ENCODE results near the gene PTPRN2. TPM values are rescaled to one million over a fixed set of nuclear protein-coding genes. Genes with fewer than 3 reads are reported as not detected.

Gene PTPRN2
- total RNA-seq, 1 experiment from 2014 or later: 0.11 TPM

DNA sequence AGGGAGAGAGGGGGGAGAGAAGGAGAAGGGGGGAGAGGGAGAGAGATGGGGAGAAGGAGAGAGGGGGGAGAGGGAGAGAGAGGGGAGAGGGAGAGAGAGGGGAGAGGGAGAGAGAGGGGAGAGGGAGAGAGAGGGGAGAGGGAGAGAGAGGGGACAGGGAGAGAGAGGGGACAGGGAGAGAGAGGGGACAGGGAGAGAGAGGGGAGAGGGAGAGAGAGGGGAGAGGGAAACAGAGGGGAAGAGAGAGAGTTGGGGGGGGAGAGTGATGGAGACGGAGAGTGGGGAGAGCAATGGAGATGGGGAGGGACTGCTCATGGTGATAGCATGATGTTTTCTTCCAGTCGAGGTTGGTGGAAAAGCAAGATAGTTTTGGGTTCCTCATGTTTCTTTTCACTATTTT lies 1078.4 kb downstream of the PTPRN2 start:
- ChIA-PET POLR2A (ENCODE audit: low non-redundant PET) (no interaction called here), CTCF (no interaction called here)
- H3K27ac ChIP-seq (ENCODE audit: low read depth, low read length, poor library complexity, severe bottlenecking): no peak overlapping the region
- H3K36me3 ChIP-seq (ENCODE audit: insufficient read depth, low read length, poor library complexity, severe bottlenecking): no peaks in the 10 kb centered on the region
- no peak for DNase-seq (ENCODE audit: low spot score)
- TF ChIP-seq, protein P1, sequence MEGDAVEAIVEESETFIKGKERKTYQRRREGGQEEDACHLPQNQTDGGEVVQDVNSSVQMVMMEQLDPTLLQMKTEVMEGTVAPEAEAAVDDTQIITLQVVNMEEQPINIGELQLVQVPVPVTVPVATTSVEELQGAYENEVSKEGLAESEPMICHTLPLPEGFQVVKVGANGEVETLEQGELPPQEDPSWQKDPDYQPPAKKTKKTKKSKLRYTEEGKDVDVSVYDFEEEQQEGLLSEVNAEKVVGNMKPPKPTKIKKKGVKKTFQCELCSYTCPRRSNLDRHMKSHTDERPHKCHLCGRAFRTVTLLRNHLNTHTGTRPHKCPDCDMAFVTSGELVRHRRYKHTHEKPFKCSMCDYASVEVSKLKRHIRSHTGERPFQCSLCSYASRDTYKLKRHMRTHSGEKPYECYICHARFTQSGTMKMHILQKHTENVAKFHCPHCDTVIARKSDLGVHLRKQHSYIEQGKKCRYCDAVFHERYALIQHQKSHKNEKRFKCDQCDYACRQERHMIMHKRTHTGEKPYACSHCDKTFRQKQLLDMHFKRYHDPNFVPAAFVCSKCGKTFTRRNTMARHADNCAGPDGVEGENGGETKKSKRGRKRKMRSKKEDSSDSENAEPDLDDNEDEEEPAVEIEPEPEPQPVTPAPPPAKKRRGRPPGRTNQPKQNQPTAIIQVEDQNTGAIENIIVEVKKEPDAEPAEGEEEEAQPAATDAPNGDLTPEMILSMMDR (conservative IDR thresholded peaks at IDR 0.05; ENCODE audit: low read depth, low read length): no peak
- TF ChIP-seq EZH2 (IDR thresholded peaks at IDR 0.05; ENCODE audit: borderline replicate concordance, low read depth, low read length, poor library complexity, severe bottlenecking): no peak
- BruUV-seq (replicated peaks): no TSS peak
- H3K4me1 ChIP-seq (ENCODE audit: insufficient read depth, low read length, poor library complexity, severe bottlenecking): no peaks in the 10 kb centered on the region
- H3K4me3 ChIP-seq (ENCODE audit: low read depth, low read length, poor library complexity, severe bottlenecking): no peak overlapping the region
- peaks cover 25% of the 10 kb centered on the region for H3K27me3 ChIP-seq (replicated peaks; ENCODE audit: insufficient read depth, low read depth, low read length, poor library complexity)
- intact Hi-C loops (cut with micrococcal nuclease; ENCODE audit: unreplicated experiment): no loop called here
- peaks cover 10% of the 10 kb centered on the region for H3K9me3 ChIP-seq (ENCODE audit: low read depth, low read length, poor library complexity, severe bottlenecking)

DNA sequence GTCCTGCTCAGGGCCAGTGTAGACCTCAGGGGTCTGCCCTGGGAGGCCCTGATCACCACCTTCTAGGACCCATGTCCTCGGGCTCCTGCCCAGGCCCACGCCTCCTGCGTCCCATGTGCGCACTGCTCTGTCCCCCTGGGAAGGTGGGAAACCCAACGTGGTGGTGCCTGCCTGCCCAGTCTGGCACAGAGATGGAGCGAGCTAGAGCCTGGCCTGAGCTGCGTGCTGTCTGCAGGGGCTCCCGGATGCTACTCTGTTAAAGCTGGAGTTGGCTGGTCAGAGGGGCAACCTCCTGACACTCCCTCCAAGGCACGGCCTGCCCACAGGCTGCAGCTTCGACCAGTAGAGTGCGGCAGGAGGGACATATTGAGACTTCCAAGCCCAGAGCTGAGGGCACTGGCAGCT lies 1079.1 kb downstream of the PTPRN2 start:
- Histone ChIP-seq H3K4me1 (ENCODE audit: insufficient read depth, low read length, poor library complexity, severe bottlenecking) (no peaks in the 10 kb centered on the region), H3K27ac (ENCODE audit: low read depth, low read length, poor library complexity, severe bottlenecking) (no peak overlapping the region), H3K4me3 (ENCODE audit: low read depth, low read length, poor library complexity, severe bottlenecking) (no peak overlapping the region), H3K9me3 (ENCODE audit: low read depth, low read length, poor library complexity, severe bottlenecking) (peaks cover 10% of the 10 kb centered on the region), H3K27me3 (replicated peaks; ENCODE audit: insufficient read depth, low read depth, low read length, poor library complexity) (peaks cover 26% of the 10 kb centered on the region), H3K36me3 (ENCODE audit: insufficient read depth, low read length, poor library complexity, severe bottlenecking) (no peaks in the 10 kb centered on the region)
- ChIA-PET CTCF (no interaction called here), POLR2A (ENCODE audit: low non-redundant PET) (no interaction called here)
- no TSS peak for BruUV-seq (replicated peaks)
- DNase-seq (ENCODE audit: low spot score): no peak
- TF ChIP-seq EZH2 (IDR thresholded peaks at IDR 0.05; ENCODE audit: borderline replicate concordance, low read depth, low read length, poor library complexity, severe bottlenecking): no peak
- TF ChIP-seq, protein P1 (conservative IDR thresholded peaks at IDR 0.05; ENCODE audit: low read depth, low read length): no peak
- intact Hi-C loops (cut with micrococcal nuclease; ENCODE audit: unreplicated experiment): no loop called here

DNA sequence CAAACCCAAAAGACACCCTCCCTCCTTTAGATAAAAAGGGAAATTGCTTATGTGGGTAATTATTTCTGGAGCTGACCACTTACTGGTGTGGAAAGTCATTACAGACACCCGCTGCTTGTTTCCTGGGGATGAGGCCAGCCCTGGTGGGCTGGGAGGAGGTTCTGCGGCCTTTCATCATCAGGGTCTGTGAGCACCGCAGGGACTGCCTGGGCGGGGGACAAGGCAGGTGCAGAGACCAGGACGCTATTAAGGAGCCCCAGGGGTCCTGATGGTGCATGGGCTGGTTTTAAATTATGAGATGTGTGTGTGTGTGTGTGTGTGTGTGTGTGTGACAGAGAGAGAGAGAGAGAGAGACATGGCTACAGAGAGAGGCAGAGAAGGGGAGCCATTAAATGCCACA lies 1079.6 kb downstream of the PTPRN2 start:
- no peak for DNase-seq (ENCODE audit: low spot score)
- Histone ChIP-seq H3K9me3 (ENCODE audit: low read depth, low read length, poor library complexity, severe bottlenecking) (peaks cover 10% of the 10 kb centered on the region), H3K27ac (ENCODE audit: low read depth, low read length, poor library complexity, severe bottlenecking) (no peak overlapping the region), H3K27me3 (replicated peaks; ENCODE audit: insufficient read depth, low read depth, low read length, poor library complexity) (peaks cover 26% of the 10 kb centered on the region), H3K4me1 (ENCODE audit: insufficient read depth, low read length, poor library complexity, severe bottlenecking) (no peaks in the 10 kb centered on the region), H3K4me3 (ENCODE audit: low read depth, low read length, poor library complexity, severe bottlenecking) (no peak overlapping the region), H3K36me3 (ENCODE audit: insufficient read depth, low read length, poor library complexity, severe bottlenecking) (no peaks in the 10 kb centered on the region)
- intact Hi-C loops (cut with micrococcal nuclease; ENCODE audit: unreplicated experiment): no loop called here
- POLR2A ChIA-PET (ENCODE audit: low non-redundant PET): no interaction called here
- CTCF ChIA-PET: no interaction called here
- TF ChIP-seq, protein P1 (conservative IDR thresholded peaks at IDR 0.05; ENCODE audit: low read depth, low read length): no peak
- TF ChIP-seq EZH2 (IDR thresholded peaks at IDR 0.05; ENCODE audit: borderline replicate concordance, low read depth, low read length, poor library complexity, severe bottlenecking): no peak
- no TSS peak for BruUV-seq (replicated peaks)

Data from A673 (cell line).